AG09319 (cell line): ENCODE results near the gene DENND5B.

Experiments
- DNase-seq: peaks from one replicate; pipeline ENCODE4 v3.0.0-alpha.2; 2010; ENCODE audit warnings: low read depth; ENCODE audit errors: extremely low read depth
- CTCF ChIP-seq: IDR thresholded peaks from 2 replicates; pipeline ENCODE4 v1.5.1; 2011; ENCODE audit warnings: low read depth, mild to moderate bottlenecking, inconsistent platforms, low read length, moderate library complexity

DENND5B gene

DNA sequence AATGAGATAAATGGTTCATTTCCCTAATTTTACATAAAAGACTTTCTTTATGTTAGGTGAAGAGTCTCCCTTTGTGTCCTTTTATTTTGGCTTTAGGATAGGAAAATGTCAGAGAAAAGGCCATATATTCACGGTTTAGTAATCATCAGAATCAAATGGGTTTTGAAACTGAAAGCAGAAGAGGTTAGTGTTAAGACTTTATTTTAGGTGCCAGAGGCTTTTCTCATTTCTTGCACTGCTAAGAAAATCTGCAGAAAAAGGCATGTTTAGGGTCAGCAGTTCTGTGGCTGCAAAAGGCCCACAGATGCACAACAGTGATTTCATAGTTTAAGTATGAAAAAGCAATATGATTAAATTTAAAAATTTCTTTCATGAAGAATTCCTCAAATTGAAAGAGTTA, 184.6 kb downstream of the DENND5B start:
- no peak for TF ChIP-seq CTCF
- no peak for DNase-seq

GRCh38 chr12:31405021-31405420, 185.9 kb downstream of the DENND5B start:
- no peak for TF ChIP-seq CTCF
- no peak for DNase-seq

DNA sequence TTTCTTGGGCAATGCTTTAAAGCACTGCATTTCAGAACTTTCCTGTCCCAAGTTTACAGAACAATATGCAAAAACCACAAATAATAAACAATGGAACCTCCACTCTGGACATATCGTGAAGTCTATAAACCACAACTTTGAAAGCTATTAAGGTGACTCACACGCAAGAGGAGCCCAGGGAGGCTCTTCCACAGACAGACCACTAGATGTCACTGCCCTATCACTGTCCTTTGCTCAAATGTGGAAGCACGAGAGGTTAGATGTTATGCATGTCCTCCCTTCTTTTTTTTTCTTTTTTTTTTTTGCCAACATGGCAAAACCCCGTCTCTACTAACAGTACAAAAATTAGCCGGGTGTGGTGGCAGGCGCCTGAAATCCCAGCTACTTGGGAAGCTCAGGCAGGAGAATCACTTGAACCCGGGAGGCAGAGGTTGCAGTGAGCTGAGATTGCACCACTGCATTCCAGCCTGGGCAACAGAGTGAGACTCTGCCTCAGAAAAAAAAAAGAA, 187.8 kb downstream of the DENND5B start:
- DNase-seq, result peak; percentile 90
- TF ChIP-seq CTCF, result peak; percentile 88

GRCh38 chr12:31393004-31393550, 197.9 kb downstream of the DENND5B start:
- TF ChIP-seq CTCF, result no peak

DNA sequence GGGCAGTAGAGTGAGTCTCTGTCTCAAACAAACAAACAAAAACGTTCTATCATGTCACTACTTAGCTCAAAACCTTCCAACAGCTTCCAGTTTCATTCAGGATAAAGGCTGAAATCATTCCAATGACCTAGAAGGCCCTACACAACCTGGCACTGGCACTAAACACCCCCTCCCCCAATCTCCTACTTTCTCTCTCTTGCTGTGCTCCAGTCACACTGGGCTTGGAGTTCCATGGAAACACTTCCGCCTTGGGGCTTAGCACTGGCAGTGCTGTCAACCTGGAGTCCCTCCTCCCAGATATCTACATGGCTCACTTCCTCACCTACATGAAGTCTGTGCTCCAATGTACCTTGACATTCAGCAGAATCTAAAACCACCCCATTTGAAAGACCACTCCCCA, 199.9 kb downstream of the DENND5B start:
- no peak for TF ChIP-seq CTCF
- no peak for DNase-seq

More at GRCh38 chr12:31393004-31393550, 197.9 kb downstream of the DENND5B start:
- DNase-seq, result no peak

- TF ChIP-seq CTCF, result no peak
- DNase-seq, result no peak
Observed at GRCh38 chr12:31388713-31389112, 202.2 kb downstream of the DENND5B start.

GRCh38 chr12:31387466-31387865, 203.5 kb downstream of the DENND5B start:
- no peak for TF ChIP-seq CTCF
- DNase-seq, result no peak
